IPS-NIHi7 (cell line): ENCODE data around the gene AHNAK.
A peak's percentile ranks its signal among the peaks of the same experiment; 100 is the strongest.
"Not testable (repeated sequence)": the region's sequence is repeated elsewhere in the genome, so short reads cannot be mapped to it uniquely, and the experiment has no call there.

ENCODE experiments used
- DNase-seq: peaks from one replicate; pipeline ENCODE4 v3.0.0; 2012; ENCODE audit warnings: mixed read lengths; ENCODE audit errors: extremely low spot score

The AHNAK gene

GRCh38 chr11:62553080-62553838 lies 6.7 kb upstream of the AHNAK start:
- peak; percentile 63 for DNase-seq

- no peak for DNase-seq
Measured at GRCh38 chr11:62552485-62553079, 6.0 kb upstream of the AHNAK start.

GRCh38 chr11:62550478-62550877 lies 3.9 kb upstream of the AHNAK start:
- DNase-seq, result not testable (repeated sequence)

DNA sequence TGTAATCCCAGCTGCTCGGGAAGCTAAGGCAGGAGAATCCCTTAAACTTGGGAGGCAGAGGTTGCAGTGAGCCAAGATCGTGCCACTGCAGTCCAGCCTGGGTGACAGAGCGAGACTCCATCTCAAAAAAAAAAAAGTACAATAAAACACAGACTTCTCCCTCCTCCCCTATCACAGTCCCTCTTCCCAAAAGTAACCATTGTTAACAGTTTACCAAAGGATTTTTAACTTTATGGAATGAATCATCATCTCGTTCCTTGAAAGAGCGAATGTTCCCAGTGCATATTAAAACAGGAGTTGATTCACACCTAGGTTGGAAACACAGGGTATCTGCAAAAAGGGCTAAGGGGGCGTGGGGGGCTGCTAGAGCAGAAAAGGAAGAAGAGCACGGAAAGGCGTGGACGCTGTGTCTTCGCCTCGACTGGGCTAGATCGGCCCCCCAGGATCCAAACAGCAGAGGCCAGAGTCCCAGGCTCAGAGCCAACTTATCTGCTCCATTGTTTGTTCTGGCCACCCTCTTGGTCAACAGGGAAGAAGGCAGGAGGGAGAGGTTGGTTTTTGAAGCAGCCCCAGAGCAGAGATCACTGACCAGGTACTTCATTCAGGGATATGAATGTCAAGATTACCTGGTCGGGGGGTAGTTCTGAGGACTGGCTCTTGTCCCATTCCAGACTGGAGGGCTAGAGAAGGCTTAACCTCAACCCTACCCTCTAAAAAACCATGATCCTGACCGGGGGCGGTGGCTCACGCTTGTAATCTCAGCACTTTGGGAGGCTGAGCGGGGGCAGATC lies 2.1 kb upstream of the AHNAK start:
- DNase-seq, result no peak

- DNase-seq, result no peak
Measured at GRCh38 chr11:62547691-62548281, 1.2 kb upstream of the AHNAK start.

- no peak for DNase-seq
Measured at GRCh38 chr11:62546929-62547625, 471 bp upstream of the AHNAK start.

GRCh38 chr11:62545437-62546243 lies 966 bp downstream of the AHNAK start:
- peak; percentile 81 for DNase-seq

- DNase-seq, result no peak
Measured at GRCh38 chr11:62544581-62545436, 1.8 kb downstream of the AHNAK start.

GRCh38 chr11:62543680-62544444 lies 2.7 kb downstream of the AHNAK start:
- DNase-seq, result no peak

- peak; percentile 85 for DNase-seq
Measured at GRCh38 chr11:62542750-62543567, 3.6 kb downstream of the AHNAK start.

DNA sequence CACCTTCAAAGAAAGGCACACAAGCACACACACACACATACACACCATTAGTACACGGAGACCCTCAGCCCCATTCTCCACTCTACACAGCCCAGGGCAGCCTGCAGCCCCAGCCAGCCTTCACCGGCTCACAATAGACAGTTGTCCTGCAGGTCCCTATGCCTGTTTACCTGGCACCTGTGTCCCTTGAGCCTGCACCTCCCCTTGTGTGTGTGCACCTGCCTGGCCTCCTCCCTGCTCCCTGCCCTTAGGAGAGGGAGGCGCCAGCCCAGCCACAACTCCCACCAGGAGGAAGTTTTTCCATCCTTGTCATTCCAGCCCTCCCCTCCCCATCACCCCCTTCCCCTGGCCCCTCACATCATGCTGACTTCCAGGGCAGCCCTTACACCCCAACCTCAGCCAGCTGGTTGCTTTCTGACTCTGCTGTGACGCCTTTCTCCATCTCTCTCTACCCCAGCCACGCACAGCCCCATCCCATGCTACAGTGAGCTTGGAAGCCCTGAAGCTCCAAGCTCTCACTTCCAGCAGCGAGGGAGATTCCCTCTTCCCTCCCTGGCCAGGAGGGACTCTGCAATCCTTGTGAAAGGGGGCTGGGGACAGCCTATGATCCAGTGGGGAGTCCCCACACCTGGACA lies 4.4 kb downstream of the AHNAK start:
- DNase-seq, result no peak

DNA sequence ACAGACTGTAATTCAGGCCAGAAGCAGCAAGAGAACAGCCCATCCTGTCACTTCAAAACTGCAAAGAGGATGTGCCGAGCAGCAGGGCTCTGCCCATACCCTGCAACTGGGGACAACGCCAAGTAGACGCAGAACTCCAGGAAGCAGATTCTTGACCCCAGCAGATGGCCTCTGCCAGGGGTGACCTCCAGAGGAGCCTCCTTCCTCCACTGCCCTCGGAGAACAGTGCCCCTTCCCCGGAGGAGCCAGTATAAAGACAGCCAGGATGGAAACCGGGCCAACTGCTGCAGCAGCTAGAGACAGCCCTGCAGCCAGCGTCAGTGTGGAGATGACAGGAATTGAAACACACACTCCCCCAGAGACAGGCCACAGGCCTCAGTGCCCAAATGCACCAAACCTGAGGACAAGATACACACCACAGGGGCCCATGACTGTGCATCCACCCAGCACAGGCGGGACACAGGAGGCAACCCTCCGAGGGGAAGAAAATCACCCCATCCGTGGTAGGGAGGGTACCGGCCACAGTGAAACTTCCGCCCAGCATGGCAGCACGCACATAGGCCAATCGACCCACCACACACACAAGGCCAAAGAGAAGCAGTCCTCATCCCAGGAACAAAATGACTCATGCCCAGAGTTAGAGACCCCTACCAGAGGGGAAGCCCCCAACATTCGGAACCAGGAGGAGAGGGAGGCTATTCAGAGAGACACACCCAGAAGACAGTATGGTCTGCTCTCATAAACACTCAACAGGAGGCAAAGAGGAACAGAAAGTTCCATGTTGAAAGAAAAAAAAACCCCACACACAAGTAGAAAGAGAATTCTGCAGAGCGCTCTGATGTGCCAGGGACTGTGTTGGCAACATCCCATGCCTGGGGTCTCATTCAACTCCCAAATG lies 5.6 kb downstream of the AHNAK start:
- DNase-seq, result no peak

- no peak for DNase-seq
Measured at GRCh38 chr11:62539238-62539925, 7.2 kb downstream of the AHNAK start.

- DNase-seq, result no peak
Measured at GRCh38 chr11:62538470-62539237, 8.0 kb downstream of the AHNAK start.

- no peak for DNase-seq
Measured at GRCh38 chr11:62536301-62536957, 10.2 kb downstream of the AHNAK start.
